Panc1 (cell line): ENCODE measurements around the gene TSHZ1. TPM values are rescaled to one million over a fixed set of nuclear protein-coding genes. Genes with fewer than 3 reads are reported as not detected.

Source experiments
- ATAC-seq: fragments of 200-7000 bp; cut with Tn5 transposase; 2 replicates; pipeline ENCODE4 v1.9.1; 2020; ENCODE audit warnings: mild to moderate bottlenecking, moderate library complexity
- BruUV-seq: library from RNA; stranded (reverse); fragments of 400-500 nt; replicated peaks from 2 replicates; lab custom pipeline; 2021; lab: Mats Ljungman, UMichigan
- CTCF ChIA-PET: fragments of 300-600 bp; sonication (Branson Sonifier 250); formaldehyde crosslinking; loops from one replicate; lab custom pipeline; 2022; ENCODE audit warnings: antibody characterized with exemption; lab: Charles Lee
- POLR2A ChIA-PET: fragments of 300-600 bp; sonication (Branson Sonifier 250); formaldehyde crosslinking; loops from one replicate; lab custom pipeline; 2022; ENCODE audit warnings: antibody characterized with exemption; lab: Charles Lee
- DNase-seq: peaks from one replicate; pipeline ENCODE4 v3.0.0-alpha.2; 2010; ENCODE audit warnings: low read depth, low spot score
- H3K27ac ChIP-seq: 2 replicates; pipeline ENCODE4 v1.5.1; 2011; ENCODE audit warnings: mild to moderate bottlenecking, low read length, inconsistent platforms
- H3K27me3 ChIP-seq: fragments of 200-500 bp; sonication (Bioruptor generic); 2 replicates; pipeline ENCODE4 v1.6.0; 2014; ENCODE audit warnings: low read length, inconsistent platforms; ENCODE audit not compliant: control insufficient read depth, insufficient read depth
- H3K36me3 ChIP-seq: fragments of 200-500 bp; sonication (Bioruptor generic); 2 replicates; pipeline ENCODE4 v1.5.1; 2014; ENCODE audit warnings: inconsistent platforms, mild to moderate bottlenecking, low read length, moderate library complexity; ENCODE audit not compliant: control insufficient read depth, insufficient read depth
- H3K4me1 ChIP-seq: 2 replicates; pipeline ENCODE4 v1.5.1; 2011; ENCODE audit warnings: inconsistent platforms, mild to moderate bottlenecking, low read length, moderate library complexity; ENCODE audit not compliant: control insufficient read depth, insufficient read depth
- H3K4me3 ChIP-seq, 2 experiments: 2 replicates each; pipeline ENCODE4 v1.5.1; 2011 to 2012; ENCODE audit warnings: low read depth in 2 of 2, low read length in 2 of 2, mild to moderate bottlenecking in 2 of 2, inconsistent platforms in 1 of 2, moderate library complexity in 1 of 2
- H3K9me3 ChIP-seq: fragments of 200-500 bp; sonication (Bioruptor generic); 2 replicates; pipeline ENCODE4 v1.5.1; 2014; ENCODE audit warnings: low read depth, mild to moderate bottlenecking, inconsistent platforms, low read length, moderate library complexity; ENCODE audit not compliant: control insufficient read depth, insufficient read depth
- CTCF ChIP-seq: fragments of 450-650 bp; IDR thresholded peaks from 2 replicates; pipeline ENCODE4 v1.5.1; 2017; ENCODE audit warnings: mild to moderate bottlenecking
- POLR2AphosphoS5 ChIP-seq: IDR thresholded peaks from 2 replicates; pipeline ENCODE4 v1.6.1; 2012; ENCODE audit warnings: mild to moderate bottlenecking, low read depth, low read length, moderate library complexity
- REST ChIP-seq, 2 experiments: IDR thresholded peaks; 2 replicates each; pipeline ENCODE4 v1.6.1; 2011 to 2012; ENCODE audit warnings: low read depth in 2 of 2, control low read depth in 1 of 2, low read length in 1 of 2, mild to moderate bottlenecking in 1 of 2, moderate library complexity in 1 of 2; ENCODE audit not compliant: insufficient read depth in 1 of 2
- SIN3A ChIP-seq: IDR thresholded peaks from 2 replicates; pipeline ENCODE4 v1.6.1; 2012; ENCODE audit warnings: low read depth, mild to moderate bottlenecking, low read length, moderate library complexity, borderline replicate concordance; ENCODE audit not compliant: insufficient read depth
- TCF7L2 ChIP-seq: IDR thresholded peaks from 2 replicates; pipeline ENCODE4 v1.6.1; 2011; ENCODE audit warnings: mild to moderate bottlenecking, low read depth, low read length, inconsistent platforms
- in situ Hi-C: cut with HindIII; loops from 2 replicates; pipeline ENCODE4 v1.10.0; 2016; ENCODE audit warnings: low sequenced_read_pairs, low pct_unique_long_range_greater_than_20kb
- intact Hi-C: fragments of 100-400 bp; cut with micrococcal nuclease; formaldehyde crosslinking; loops from one replicate; pipeline ENCODE4 v1.10.0; 2022; ENCODE audit not compliant: unreplicated experiment
- total RNA-seq: library from RNA; stranded (reverse); gene quantifications from one replicate; pipeline ENCODE4 v1.2.1, GENCODE V29; 2021; ENCODE audit not compliant: unreplicated experiment

TSHZ1 gene
- total RNA-seq, 1 experiment from 2014 or later = 10.0 TPM

GRCh38 chr18:75218065-75218923 is 7.7 kb downstream of the TSHZ1 start:
- no peak for DNase-seq
- ChIA-PET POLR2A (no interaction called here), CTCF (no interaction called here)
- BruUV-seq = no TSS peak
- H3K27me3 ChIP-seq = no peaks in the 10 kb centered on the region
- no peaks in the 10 kb centered on the region for H3K9me3 ChIP-seq
- H3K4me1 ChIP-seq = peaks cover 10% of the 10 kb centered on the region
- H3K4me3 ChIP-seq = no peak overlapping the region
- H3K27ac ChIP-seq = no peak overlapping the region
- in situ Hi-C loops = no loop called here
- H3K36me3 ChIP-seq = no peaks in the 10 kb centered on the region
- no peak for ATAC-seq
- intact Hi-C loops = loop anchor here (10.0 kb wide), 1 partner anchor 563 kb away; no protein-coding TSS in a partner anchor
- TF ChIP-seq SIN3A (no peak), CTCF (no peak), POLR2AphosphoS5 (no peak), REST (IDR thresholded peaks at IDR 0.05; ENCODE audit: insufficient read depth in 1 of 2, low read depth in 2 of 2, low read length in 1 of 2) (no peak), TCF7L2 (no peak)

- ChIA-PET CTCF (no interaction called here), POLR2A (no interaction called here)
- Histone ChIP-seq H3K4me3 (no peak overlapping the region), H3K36me3 (no peaks in the 10 kb centered on the region), H3K9me3 (no peaks in the 10 kb centered on the region), H3K27ac (no peak overlapping the region), H3K4me1 (0 out of 2 replicates have a peak, but pooled peaks cover 3% of the 10 kb centered on the region), H3K27me3 (no peaks in the 10 kb centered on the region)
- DNase-seq (no peak), ATAC-seq (no peak)
- intact Hi-C loops = loop anchor here (10.0 kb wide), 1 partner anchor 565 kb away; no protein-coding TSS in a partner anchor
- no TSS peak for BruUV-seq
- TF ChIP-seq SIN3A (no peak), TCF7L2 (no peak), CTCF (no peak), REST (IDR thresholded peaks at IDR 0.05; ENCODE audit: insufficient read depth in 1 of 2, low read depth in 2 of 2, low read length in 1 of 2) (no peak), POLR2AphosphoS5 (no peak)
- in situ Hi-C loops = no loop called here
Observed at GRCh38 chr18:75219745-75220375, 9.3 kb downstream of the TSHZ1 start.
